ENCODE results near the gene TUBG2.
A peak's percentile ranks its signal among the peaks of the same experiment; 100 is the strongest.
"Not testable (repeated sequence)": the region's sequence is repeated elsewhere in the genome, so short reads cannot be mapped to it uniquely, and the experiment has no call there.

TUBG2 gene

DNA sequence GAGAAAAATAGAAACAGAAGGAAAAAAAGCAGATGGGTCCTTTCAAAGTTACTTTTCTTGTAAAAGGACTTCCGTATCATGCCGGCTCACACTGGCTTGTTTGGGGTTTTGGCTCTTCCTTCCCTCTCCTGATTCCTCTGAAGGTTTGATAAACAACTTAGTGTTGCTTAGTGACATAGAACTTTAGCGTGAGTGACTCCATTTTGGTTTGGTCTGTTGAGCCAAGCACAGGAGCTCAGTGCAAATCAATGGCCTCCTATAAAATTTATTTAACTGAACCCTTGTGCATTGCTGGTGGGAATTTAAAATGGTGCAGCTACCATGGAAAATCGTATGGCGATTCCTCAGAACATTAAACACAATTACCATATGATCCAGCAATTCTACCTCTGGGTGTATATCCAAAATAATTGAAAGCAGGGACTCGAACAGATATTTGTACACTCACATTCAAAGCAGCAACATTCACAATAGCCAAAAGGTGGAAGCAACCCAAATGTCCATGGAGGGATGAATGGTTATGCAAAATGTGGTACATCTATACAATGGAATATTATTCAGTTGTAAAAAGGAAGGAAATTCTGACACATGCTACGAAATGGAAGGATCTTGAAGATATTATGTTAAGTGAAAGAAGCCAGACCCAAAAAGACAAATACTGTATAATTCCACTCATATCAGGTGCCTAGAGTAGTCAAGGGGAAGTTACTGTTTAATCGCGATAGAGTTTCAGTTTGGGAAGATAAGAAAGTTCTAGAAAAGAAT, 1.1 kb upstream of the TUBG2 start:
- no peaks in the 10 kb centered on the region for H3K4me1 ChIP-seq
- H3K36me3 ChIP-seq (ENCODE audit: control insufficient read depth, insufficient read depth, low read length): no peaks in the 10 kb centered on the region
- TF ChIP-seq, protein P1, sequence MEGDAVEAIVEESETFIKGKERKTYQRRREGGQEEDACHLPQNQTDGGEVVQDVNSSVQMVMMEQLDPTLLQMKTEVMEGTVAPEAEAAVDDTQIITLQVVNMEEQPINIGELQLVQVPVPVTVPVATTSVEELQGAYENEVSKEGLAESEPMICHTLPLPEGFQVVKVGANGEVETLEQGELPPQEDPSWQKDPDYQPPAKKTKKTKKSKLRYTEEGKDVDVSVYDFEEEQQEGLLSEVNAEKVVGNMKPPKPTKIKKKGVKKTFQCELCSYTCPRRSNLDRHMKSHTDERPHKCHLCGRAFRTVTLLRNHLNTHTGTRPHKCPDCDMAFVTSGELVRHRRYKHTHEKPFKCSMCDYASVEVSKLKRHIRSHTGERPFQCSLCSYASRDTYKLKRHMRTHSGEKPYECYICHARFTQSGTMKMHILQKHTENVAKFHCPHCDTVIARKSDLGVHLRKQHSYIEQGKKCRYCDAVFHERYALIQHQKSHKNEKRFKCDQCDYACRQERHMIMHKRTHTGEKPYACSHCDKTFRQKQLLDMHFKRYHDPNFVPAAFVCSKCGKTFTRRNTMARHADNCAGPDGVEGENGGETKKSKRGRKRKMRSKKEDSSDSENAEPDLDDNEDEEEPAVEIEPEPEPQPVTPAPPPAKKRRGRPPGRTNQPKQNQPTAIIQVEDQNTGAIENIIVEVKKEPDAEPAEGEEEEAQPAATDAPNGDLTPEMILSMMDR (IDR thresholded peaks at IDR 0.05): no peak
- no peaks in the 10 kb centered on the region for H3K9me3 ChIP-seq (ENCODE audit: control insufficient read depth, low read length)
- H2AFZ ChIP-seq: no peak overlapping the region
- no peaks in the 10 kb centered on the region for H3K79me2 ChIP-seq
- no peak overlapping the region for H3K4me3 ChIP-seq (ENCODE audit: low read depth, low read length)
- no peaks in the 10 kb centered on the region for H3K27me3 ChIP-seq (ENCODE audit: control insufficient read depth, insufficient read depth, low read length)
- no peak overlapping the region for H3K9ac ChIP-seq
- no peak overlapping the region for H3K4me2 ChIP-seq (ENCODE audit: low read length)
- no peak overlapping the region for H3K27ac ChIP-seq

DNA sequence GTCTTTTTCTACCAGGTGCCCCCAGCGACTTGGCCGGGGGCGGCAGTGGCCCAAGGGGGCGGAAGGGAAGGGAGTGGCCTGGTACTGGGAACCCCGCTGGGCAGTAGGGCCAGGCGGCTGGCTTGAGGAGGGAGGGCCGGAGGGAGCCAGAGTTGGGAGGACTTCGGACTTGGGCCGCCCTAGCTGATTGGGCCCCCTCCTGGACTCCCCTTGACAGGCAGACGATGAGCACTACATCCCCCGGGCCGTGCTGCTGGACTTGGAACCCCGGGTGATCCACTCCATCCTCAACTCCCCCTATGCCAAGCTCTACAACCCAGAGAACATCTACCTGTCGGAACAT, 819 bp downstream of the TUBG2 start:
- H3K9me3 ChIP-seq (ENCODE audit: control insufficient read depth, low read length); H3K27me3 ChIP-seq (ENCODE audit: control insufficient read depth, insufficient read depth, low read length); H3K79me2 ChIP-seq; H3K36me3 ChIP-seq (ENCODE audit: control insufficient read depth, insufficient read depth, low read length); H3K27ac ChIP-seq; H3K4me1 ChIP-seq: not testable (repeated sequence)
- Histone ChIP-seq H3K9ac (peak overlapping the region; percentile 74), H3K4me2 (ENCODE audit: low read length) (peak overlapping the region; percentile 99), H3K4me3 (ENCODE audit: low read depth, low read length) (peak overlapping the region; percentile 74), H2AFZ (peak overlapping the region; percentile 94)

DNA sequence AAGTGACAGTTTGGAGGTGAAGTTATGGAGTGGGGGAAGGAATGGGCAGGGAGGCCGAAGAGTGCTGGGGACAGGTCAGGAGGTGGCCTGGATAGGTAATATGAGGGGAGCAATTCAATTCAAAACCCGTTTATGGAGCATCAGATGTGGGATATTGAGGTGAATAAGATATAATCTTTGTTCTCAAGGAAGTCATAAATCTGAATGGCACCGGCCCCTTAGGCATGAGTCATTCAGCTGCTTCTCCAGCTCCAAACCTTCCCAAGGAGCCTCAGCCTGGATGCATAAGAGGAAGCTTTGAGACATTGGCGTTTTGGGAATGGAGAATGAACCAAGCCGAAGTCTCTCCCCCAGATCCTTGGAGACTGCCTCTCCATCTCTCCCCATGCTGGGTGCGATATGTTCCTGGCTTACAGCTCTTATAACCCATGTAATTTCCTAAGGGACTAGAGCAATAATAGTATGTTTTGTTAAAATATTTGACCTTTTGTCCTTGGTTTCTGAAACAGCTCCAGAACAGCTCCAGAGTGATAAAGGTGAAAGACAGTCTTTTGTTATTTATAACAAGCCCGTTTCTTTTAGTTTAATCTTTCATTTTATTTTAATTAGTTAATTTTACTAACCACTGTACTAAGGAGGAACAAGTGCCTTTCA, 1.7 kb downstream of the TUBG2 start:
- TF ChIP-seq, protein P1 (IDR thresholded peaks at IDR 0.05): no peak
- no peak overlapping the region for H2AFZ ChIP-seq
- H3K27ac ChIP-seq: no peak overlapping the region
- H3K4me1 ChIP-seq: no peaks in the 10 kb centered on the region
- H3K79me2 ChIP-seq: no peaks in the 10 kb centered on the region
- no peak overlapping the region for H3K9ac ChIP-seq
- H3K36me3 ChIP-seq (ENCODE audit: control insufficient read depth, insufficient read depth, low read length): no peaks in the 10 kb centered on the region
- H3K4me2 ChIP-seq (ENCODE audit: low read length): no peak overlapping the region
- no peak overlapping the region for H3K4me3 ChIP-seq (ENCODE audit: low read depth, low read length)
- H3K9me3 ChIP-seq (ENCODE audit: control insufficient read depth, low read length): no peaks in the 10 kb centered on the region
- no peaks in the 10 kb centered on the region for H3K27me3 ChIP-seq (ENCODE audit: control insufficient read depth, insufficient read depth, low read length)

DNA sequence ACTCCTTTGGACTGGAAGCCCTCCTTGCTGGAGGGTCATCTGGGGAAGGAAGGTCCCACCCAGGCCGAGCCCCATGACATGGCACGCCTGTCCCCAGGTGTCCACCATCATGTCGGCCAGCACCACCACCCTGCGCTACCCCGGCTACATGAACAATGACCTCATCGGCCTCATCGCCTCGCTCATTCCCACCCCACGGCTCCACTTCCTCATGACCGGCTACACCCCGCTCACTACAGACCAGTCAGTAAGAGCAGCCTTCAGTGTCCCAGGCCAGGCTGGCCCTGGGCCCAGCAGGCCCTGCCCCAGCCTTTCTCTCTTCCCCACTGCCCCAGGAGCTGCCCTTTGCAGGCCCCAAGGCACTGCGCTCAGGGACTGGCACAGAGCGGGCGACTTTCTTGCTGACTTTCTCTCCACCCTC, 6.5 kb downstream of the TUBG2 start:
- Histone ChIP-seq H3K4me2 (ENCODE audit: low read length) (no peak overlapping the region), H3K4me1 (no peaks in the 10 kb centered on the region), H3K4me3 (ENCODE audit: low read depth, low read length) (no peak overlapping the region), H3K9ac (no peak overlapping the region), H3K9me3 (ENCODE audit: control insufficient read depth, low read length) (no peaks in the 10 kb centered on the region), H3K27ac (no peak overlapping the region), H3K27me3 (ENCODE audit: control insufficient read depth, insufficient read depth, low read length) (no peaks in the 10 kb centered on the region), H3K79me2 (no peaks in the 10 kb centered on the region), H3K36me3 (ENCODE audit: control insufficient read depth, insufficient read depth, low read length) (no peaks in the 10 kb centered on the region), H2AFZ (no peak overlapping the region)
- TF ChIP-seq, protein P1 (IDR thresholded peaks at IDR 0.05): no peak

DNA sequence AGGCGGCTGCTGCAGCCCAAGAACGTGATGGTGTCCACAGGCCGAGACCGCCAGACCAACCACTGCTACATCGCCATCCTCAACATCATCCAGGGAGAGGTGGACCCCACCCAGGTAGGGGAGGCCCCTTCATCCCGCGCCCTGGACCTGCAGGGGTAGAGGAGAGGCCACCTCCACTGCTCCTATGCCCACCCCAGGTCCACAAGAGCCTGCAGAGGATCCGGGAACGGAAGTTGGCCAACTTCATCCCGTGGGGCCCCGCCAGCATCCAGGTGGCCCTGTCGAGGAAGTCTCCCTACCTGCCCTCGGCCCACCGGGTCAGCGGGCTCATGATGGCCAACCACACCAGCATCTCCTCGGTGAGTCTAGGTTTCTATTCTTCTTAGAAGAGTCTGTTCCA, 7.0 kb downstream of the TUBG2 start:
- not testable (repeated sequence) for H3K4me3 ChIP-seq (ENCODE audit: low read depth, low read length); H3K79me2 ChIP-seq; H3K27me3 ChIP-seq (ENCODE audit: control insufficient read depth, insufficient read depth, low read length); H3K27ac ChIP-seq; H2AFZ ChIP-seq; H3K36me3 ChIP-seq (ENCODE audit: control insufficient read depth, insufficient read depth, low read length); H3K9me3 ChIP-seq (ENCODE audit: control insufficient read depth, low read length); H3K4me2 ChIP-seq (ENCODE audit: low read length); H3K9ac ChIP-seq; H3K4me1 ChIP-seq

Measured in parathyroid adenoma (tissue), 2 donors.